Measurements from ENCODE around the gene NOTCH1.

DNA sequence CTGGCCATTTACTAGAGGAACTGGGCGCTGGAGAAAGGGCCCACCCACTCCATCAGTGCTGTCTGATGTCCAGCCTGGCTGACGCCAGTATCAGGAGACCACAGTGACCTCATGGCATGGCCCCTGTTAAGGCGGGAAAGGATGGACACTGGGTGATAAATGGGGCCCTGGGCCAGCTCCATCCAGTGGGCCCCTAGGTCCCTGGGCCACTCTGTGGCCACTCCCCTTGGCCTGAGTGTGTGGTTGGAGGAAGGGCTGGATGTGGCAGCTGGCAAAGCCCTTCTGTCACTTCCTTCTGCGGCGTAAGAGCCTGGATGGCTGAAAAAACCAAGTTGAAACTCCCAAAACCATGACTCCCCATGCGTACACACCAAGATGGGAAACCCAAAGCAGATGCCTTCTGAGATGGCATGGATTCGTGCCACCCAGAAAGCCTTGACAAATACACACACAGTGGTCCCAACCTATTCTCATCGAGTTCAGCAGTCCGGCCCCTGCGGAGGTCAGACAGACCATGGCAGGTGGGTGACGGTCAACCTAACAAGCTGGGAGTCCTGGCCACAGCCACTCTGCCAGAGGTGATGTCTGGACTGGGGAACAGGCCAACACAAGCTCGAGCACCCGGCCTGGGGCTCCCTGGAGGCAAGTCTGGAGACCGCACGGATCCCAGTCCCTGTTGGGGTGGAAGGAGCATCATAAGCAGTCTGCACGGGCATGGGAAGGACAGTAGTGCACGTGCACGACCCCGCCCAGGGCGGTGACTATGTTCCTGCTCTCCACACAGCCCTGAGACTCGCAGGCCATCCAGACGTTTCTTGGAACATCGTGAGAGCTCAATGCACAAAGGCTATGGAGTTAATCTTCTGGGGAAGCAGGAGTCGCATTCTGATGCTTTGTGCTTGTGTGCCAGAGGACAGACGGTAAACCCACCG is 45.2 kb upstream of the NOTCH1 start:
- TF ChIP-seq ETV6 (CRISPR knock-in tag; conservative IDR thresholded peaks at IDR 0.05) (no peak), EP300 (IDR thresholded peaks at IDR 0.05; ENCODE audit: low read depth in 2 of 2, low read length in 2 of 2) (no peak), EP300 (CRISPR knock-in tag; IDR thresholded peaks at IDR 0.05; ENCODE audit: borderline replicate concordance) (no peak), ASH2L (IDR thresholded peaks at IDR 0.05; ENCODE audit: insufficient read length, low read depth, low read length) (no peak), ELK4 (CRISPR knock-in tag; IDR thresholded peaks at IDR 0.05; ENCODE audit: borderline replicate concordance) (no peak), CTCF (CRISPR knock-in tag; IDR thresholded peaks at IDR 0.05) (no peak), TAF1 (CRISPR knock-in tag; IDR thresholded peaks at IDR 0.05) (no peak), AGO1 (IDR thresholded peaks at IDR 0.05; ENCODE audit: low read depth, low read length, poor library complexity, severe bottlenecking) (no peak), FOXC1 (CRISPR knock-in tag; IDR thresholded peaks at IDR 0.05; ENCODE audit: borderline replicate concordance) (no peak), GLI4 (CRISPR knock-in tag; IDR thresholded peaks at IDR 0.05; ENCODE audit: borderline replicate concordance) (no peak), SATB2 (CRISPR knock-in tag; IDR thresholded peaks at IDR 0.05) (no peak), POLR2AphosphoS5 (IDR thresholded peaks at IDR 0.05; ENCODE audit: low read depth, low read length) (no peak), CCDC6 (CRISPR knock-in tag; IDR thresholded peaks at IDR 0.05) (no peak), EZH2 (conservative IDR thresholded peaks at IDR 0.05; ENCODE audit: low read depth, low read length) (no peak)
- TF ChIP-seq, protein P1, sequence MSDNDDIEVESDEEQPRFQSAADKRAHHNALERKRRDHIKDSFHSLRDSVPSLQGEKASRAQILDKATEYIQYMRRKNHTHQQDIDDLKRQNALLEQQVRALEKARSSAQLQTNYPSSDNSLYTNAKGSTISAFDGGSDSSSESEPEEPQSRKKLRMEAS (IDR thresholded peaks at IDR 0.05), result no peak
